HCT116 (cell line): ENCODE data around the gene SEMA4B. TPM values are rescaled to one million over a fixed set of nuclear protein-coding genes. Genes with fewer than 3 reads are reported as not detected.
"Not testable (repeated sequence)": the region's sequence is repeated elsewhere in the genome, so short reads cannot be mapped to it uniquely, and the experiment has no call there.

Experiments used
- ATAC-seq: fragments of 200-7000 bp; cut with Tn5 transposase; 2 replicates; pipeline ENCODE4 v1.9.1; 2020; ENCODE audit warnings: mild to moderate bottlenecking, moderate library complexity
- BruUV-seq: library from RNA; stranded (reverse); fragments of 400-500 nt; replicated peaks from 2 replicates; lab custom pipeline; 2021; lab: Mats Ljungman, UMichigan
- CTCF ChIA-PET: fragments of 300-600 bp; sonication (Branson Sonifier 250); formaldehyde crosslinking; loops from one replicate; lab custom pipeline; 2021; ENCODE audit warnings: antibody characterized with exemption; lab: Charles Lee
- POLR2A ChIA-PET: fragments of 300-600, 350-600 bp; sonication (Branson Sonifier 250); formaldehyde crosslinking; loops from one replicate; lab custom pipeline; 2021; ENCODE audit warnings: antibody characterized with exemption; lab: Charles Lee
- RAD21 ChIA-PET, 2 experiments: fragments of 300-600 bp; sonication (Branson Sonifier 250); formaldehyde crosslinking; loops; one replicate each; lab custom pipeline; 2023; ENCODE audit warnings: low total read pairs in 2 of 2; ENCODE audit not compliant: uncharacterized antibody in 2 of 2, unreplicated experiment in 2 of 2, low non-redundant PET in 1 of 2; lab: Charles Lee
- DNase-seq: peaks from one replicate; pipeline ENCODE4 v3.0.0-alpha.2; 2010; ENCODE audit warnings: low read depth, low spot score
- H2AFZ ChIP-seq: fragments of 200-600 bp; shearing (Covaris generic), sonication (generic); 2 replicates; pipeline ENCODE4 v1.6.1; 2017; ENCODE audit warnings: low read depth, mixed run types, mixed read lengths, antibody characterized with exemption, low read length; ENCODE audit not compliant: poor library complexity, severe bottlenecking
- H3K27ac ChIP-seq: 2 replicates; pipeline ENCODE4 v1.5.1; 2012; ENCODE audit warnings: low read depth, low read length
- H3K27me3 ChIP-seq: fragments of 200-600 bp; sonication (generic); 2 replicates; pipeline ENCODE4 v1.6.1; 2016; ENCODE audit warnings: mixed run types, low read length, mixed read lengths; ENCODE audit not compliant: insufficient read depth
- H3K36me3 ChIP-seq, 2 experiments: fragments of 200-500 bp in 1 of 2; fragments of 200-600 bp in 1 of 2; sonication (Bioruptor generic) in 1 of 2; sonication (generic) in 1 of 2; 2 replicates each; pipeline versions ENCODE4 v1.5.1 to v1.6.1; 2014 to 2016; ENCODE audit warnings: low read length in 2 of 2, inconsistent platforms in 1 of 2, mixed read lengths in 1 of 2, mixed run types in 1 of 2; ENCODE audit not compliant: insufficient read depth in 2 of 2, control insufficient read depth in 1 of 2
- H3K4me1 ChIP-seq, 2 experiments: fragments of 200-600 bp in 1 of 2; sonication (generic) in 1 of 2; 2 replicates each; pipeline versions ENCODE4 v1.5.1 to v1.6.1; 2012 to 2017; ENCODE audit warnings: low read length in 2 of 2, inconsistent platforms in 1 of 2, mild to moderate bottlenecking in 1 of 2, mixed read lengths in 1 of 2, mixed run types in 1 of 2, moderate library complexity in 1 of 2; ENCODE audit not compliant: insufficient read depth in 2 of 2, control insufficient read depth in 1 of 2
- H3K4me2 ChIP-seq: fragments of 200-600 bp; sonication (generic); 2 replicates; pipeline ENCODE4 v1.6.1; 2017; ENCODE audit warnings: mixed run types, low read length, mixed read lengths
- H3K4me3 ChIP-seq, 2 experiments: fragments of 200-600 bp in 1 of 2; sonication (generic) in 1 of 2; replicated peaks in 1 of 2; 2 replicates each; pipeline ENCODE4 v1.5.1; 2011 to 2016; ENCODE audit warnings: low read length in 2 of 2, control low read depth in 1 of 2, low read depth in 1 of 2, mild to moderate bottlenecking in 1 of 2, mixed read lengths in 1 of 2, mixed run types in 1 of 2
- H3K79me2 ChIP-seq: fragments of 200-600 bp; sonication (generic); 2 replicates; pipeline ENCODE4 v1.6.1; 2017; ENCODE audit warnings: mild to moderate bottlenecking, mixed run types, low read length, moderate library complexity, mixed read lengths; ENCODE audit not compliant: insufficient read depth
- H3K9ac ChIP-seq: fragments of 200-600 bp; sonication (generic); 2 replicates; pipeline ENCODE4 v1.6.1; 2016; ENCODE audit warnings: low read length, mixed read lengths
- H3K9me2 ChIP-seq: fragments of 200-600 bp; sonication (generic), shearing (Covaris generic); 2 replicates; pipeline ENCODE4 v1.6.1; 2017; ENCODE audit warnings: mixed run types, mild to moderate bottlenecking, moderate library complexity; ENCODE audit not compliant: insufficient read depth
- H3K9me3 ChIP-seq, 2 experiments: fragments of 200-500 bp in 1 of 2; fragments of 200-600 bp in 1 of 2; sonication (Bioruptor generic) in 1 of 2; sonication (generic) in 1 of 2; 2 replicates each; pipeline ENCODE4 v1.6.1; 2014 to 2017; ENCODE audit warnings: low read length in 2 of 2, mixed read lengths in 2 of 2, inconsistent platforms in 1 of 2, low read depth in 1 of 2, mild to moderate bottlenecking in 1 of 2, mixed run types in 1 of 2, moderate library complexity in 1 of 2; ENCODE audit not compliant: control insufficient read depth in 1 of 2, insufficient read depth in 1 of 2
- H4K20me1 ChIP-seq: fragments of 200-600 bp; sonication (generic), shearing (Covaris generic); 2 replicates; pipeline ENCODE4 v1.6.1; 2017; ENCODE audit warnings: mixed run types, mild to moderate bottlenecking, moderate library complexity; ENCODE audit not compliant: insufficient read depth
- CEBPB ChIP-seq: IDR thresholded peaks from 2 replicates; pipeline ENCODE4 v1.6.1; 2012; ENCODE audit warnings: low read depth
- CTCF ChIP-seq, 3 experiments: fragments of 200-600 bp in 1 of 3; sonication (generic) in 1 of 3; IDR thresholded peaks in 2 of 3; conservative IDR thresholded peaks in 1 of 3; 2 replicates each; pipeline ENCODE4 v1.5.1; 2012 to 2017; ENCODE audit warnings: low read depth in 2 of 3, low read length in 2 of 3, antibody characterized with exemption in 1 of 3, borderline replicate concordance in 1 of 3, control low read depth in 1 of 3, mild to moderate bottlenecking in 1 of 3, mixed read lengths in 1 of 3, mixed run types in 1 of 3, moderate library complexity in 1 of 3; ENCODE audit not compliant: insufficient read depth in 1 of 3
- ELF1 ChIP-seq: IDR thresholded peaks from 2 replicates; pipeline ENCODE4 v1.6.1; 2012; ENCODE audit warnings: low read depth, borderline replicate concordance
- MAX ChIP-seq: IDR thresholded peaks from 2 replicates; pipeline ENCODE4 v1.6.1; 2012
- POLR2AphosphoS5 ChIP-seq: IDR thresholded peaks from 2 replicates; pipeline ENCODE4 v1.6.1; 2011; ENCODE audit warnings: mild to moderate bottlenecking, low read depth, low read length, moderate library complexity
- RAD21 ChIP-seq: IDR thresholded peaks from 2 replicates; pipeline ENCODE4 v1.6.1; 2012; ENCODE audit warnings: low read depth, mild to moderate bottlenecking
- REST ChIP-seq: IDR thresholded peaks from 2 replicates; pipeline ENCODE4 v1.6.1; 2012; ENCODE audit warnings: low read depth
- SP1 ChIP-seq: IDR thresholded peaks from 2 replicates; pipeline ENCODE4 v1.6.1; 2012; ENCODE audit warnings: low read depth
- SRF ChIP-seq: IDR thresholded peaks from 2 replicates; pipeline ENCODE4 v1.6.1; 2012; ENCODE audit warnings: low read depth
- TCF7L2 ChIP-seq: IDR thresholded peaks from 2 replicates; pipeline ENCODE4 v1.7.0; 2011; ENCODE audit warnings: borderline replicate concordance, inconsistent platforms; ENCODE audit not compliant: insufficient read depth, insufficient read length; ENCODE audit errors: extremely low read depth
- YY1 ChIP-seq: IDR thresholded peaks from 2 replicates; pipeline ENCODE4 v1.6.1; 2011; ENCODE audit warnings: low read length, low read depth, moderate library complexity, mild to moderate bottlenecking; ENCODE audit not compliant: insufficient replicate concordance; ENCODE audit errors: extremely low read depth
- ZBTB33 ChIP-seq: IDR thresholded peaks from 2 replicates; pipeline ENCODE4 v1.6.1; 2011; ENCODE audit warnings: mild to moderate bottlenecking, low read length, moderate library complexity; ENCODE audit not compliant: insufficient replicate concordance; ENCODE audit errors: extremely low read depth
- intact Hi-C: fragments of 100-400 bp; cut with micrococcal nuclease; formaldehyde crosslinking; loops from 2 replicates; pipeline ENCODE4 v1.10.0; 2022
- total RNA-seq: library from RNA; stranded (reverse); gene quantifications from one replicate; pipeline ENCODE4 v1.2.1, GENCODE V29; 2021; ENCODE audit not compliant: unreplicated experiment

The SEMA4B gene
- total RNA-seq, 1 experiment from 2014 or later: 98.6 TPM

- Histone ChIP-seq H3K79me2 (no peaks in the 10 kb centered on the region), H3K9me2 (no peaks in the 10 kb centered on the region), H3K9ac (no peak overlapping the region), H3K27me3 (no peaks in the 10 kb centered on the region), H3K4me2 (no peak overlapping the region), H3K9me3 (no peaks in the 10 kb centered on the region), H3K36me3 (no peaks in the 10 kb centered on the region), H4K20me1 (no peaks in the 10 kb centered on the region), H3K27ac (no peak overlapping the region), H3K4me3 (no peak overlapping the region), H2AFZ (no peak overlapping the region), H3K4me1 (peaks cover 47 to 88% of the 10 kb centered on the region in 2 experiments)
- no TSS peak for BruUV-seq
- ATAC-seq (no peak), DNase-seq (no peak)
- CTCF ChIA-PET: interaction anchor here (0.7 to 0.9 kb wide), 2 partner anchors 130 to 412 kb away, joined by 3 read pairs; partner anchors contain the start of gene MESP1
- RAD21 ChIA-PET: no interaction called here
- POLR2A ChIA-PET: no interaction called here
- intact Hi-C loops: no loop called here
- no peak for TF ChIP-seq YY1
- TF ChIP-seq ELF1: no peak
- TF ChIP-seq MAX: no peak
- no peak for TF ChIP-seq REST
- no peak for TF ChIP-seq CTCF (IDR thresholded peaks at IDR 0.05 in 2 of 3, conservative IDR thresholded peaks at IDR 0.05 in 1 of 3; ENCODE audit: borderline replicate concordance in 1 of 3, insufficient read depth in 1 of 3, low read depth in 2 of 3, low read length in 2 of 3)
- no peak for TF ChIP-seq ZBTB33
- no peak for TF ChIP-seq SP1
- no peak for TF ChIP-seq SRF
- no peak for TF ChIP-seq TCF7L2
- TF ChIP-seq CEBPB: no peak
- no peak for TF ChIP-seq POLR2AphosphoS5
- TF ChIP-seq RAD21: no peak
These were observed 38.2 kb upstream of the SEMA4B start for GRCh38 chr15:90162956-90163355.

- Histone ChIP-seq H3K27ac (peak overlapping the region; percentile 90), H3K4me1 (peaks cover 40 to 88% of the 10 kb centered on the region in 2 experiments)
- H3K4me2 ChIP-seq, H3K9me2 ChIP-seq, CTCF ChIA-PET, H3K4me3 ChIP-seq, DNase-seq, ATAC-seq, H2AFZ ChIP-seq, H3K79me2 ChIP-seq, H3K36me3 ChIP-seq, H3K27me3 ChIP-seq, POLR2A ChIA-PET, H3K9me3 ChIP-seq, H4K20me1 ChIP-seq, H3K9ac ChIP-seq, BruUV-seq, intact Hi-C loops: not testable (repeated sequence)
- RAD21 ChIA-PET: interaction anchor here in 1 of 2 experiments (0.6 kb wide), 1 partner anchor 475 kb away, joined by 3 read pairs; no protein-coding TSS in a partner anchor
These were observed 36.9 kb upstream of the SEMA4B start for GRCh38 chr15:90164239-90164638.
